ENCODE data around the gene KDM2A.

GRCh38 chr11:67098799-67099429 lies 20.1 kb upstream of the KDM2A start:
- TF ChIP-seq CTCF (IDR thresholded peaks at IDR 0.05; ENCODE audit: borderline replicate concordance, extremely low read depth, low read length, poor library complexity, severe bottlenecking), result no peak
- no peak for TF ChIP-seq EZH2 (IDR thresholded peaks at IDR 0.05; ENCODE audit: borderline replicate concordance, low read depth, low read length, severe bottlenecking)
